RWPE1 (cell line): ENCODE data around the gene OTOP3.

Source experiments
- CTCF ChIA-PET: fragments of 350-600 bp; sonication (Branson Sonifier 250); formaldehyde crosslinking; extraction: SDS; loops from one replicate; lab custom pipeline; 2021; lab: Yijun Ruan, JAX
- POLR2A ChIA-PET: fragments of 400-600 bp; formaldehyde crosslinking; extraction: SDS; loops from one replicate; lab custom pipeline; 2020; ENCODE audit warnings: antibody characterized with exemption; ENCODE audit not compliant: low non-redundant PET; lab: Yijun Ruan, JAX
- DNase-seq: peaks from one replicate; pipeline ENCODE4 v3.0.0; 2012; ENCODE audit warnings: low spot score
- H3K27ac ChIP-seq: fragments of 450-650 bp; 2 replicates; pipeline ENCODE4 v1.5.1; 2017
- CTCF ChIP-seq: fragments of 450-650 bp; conservative IDR thresholded peaks from 2 replicates; pipeline ENCODE4 v1.5.1; 2017; ENCODE audit warnings: low read depth, mild to moderate bottlenecking

Gene OTOP3

GRCh38 chr17:74921769-74922168 is 13.9 kb upstream of the OTOP3 start:
- ChIA-PET POLR2A (interaction anchor here (0.6 kb wide), 1 partner anchor 121 kb away, joined by 4 read pairs; no protein-coding TSS in a partner anchor), CTCF (interaction anchor here (1.5 to 7.8 kb wide), 2 partner anchors 36 to 90 kb away, joined by 3 to 113 read pairs; no protein-coding TSS in a partner anchor)
- no peak for TF ChIP-seq CTCF
- peak overlapping the region; percentile 76 for H3K27ac ChIP-seq
- no peak for DNase-seq

- peak overlapping the region; percentile 76 for H3K27ac ChIP-seq
- no peak for DNase-seq
- TF ChIP-seq CTCF, result no peak
- POLR2A ChIA-PET, result no interaction called here
- CTCF ChIA-PET, result interaction anchor here (1.8 to 7.8 kb wide), 2 partner anchors 29 to 36 kb away, joined by 5 to 113 read pairs; no protein-coding TSS in a partner anchor
Measured at GRCh38 chr17:74922172-74922571, 13.5 kb upstream of the OTOP3 start.

- peak within 1 kb of the TSS; percentile 76; the same call in 1 of the 2 replicates for H3K27ac ChIP-seq
- DNase-seq, result peak; percentile 65
- TF ChIP-seq CTCF, result no peak
- ChIA-PET CTCF (interaction anchor here (0.6 to 7.8 kb wide), 11 partner anchors 10 to 165 kb away, joined by 3 to 113 read pairs (median 3); partner anchors contain the start of genes MRPL58 and OTOP3), POLR2A (no interaction called here)
Measured at GRCh38 chr17:74922694-74923537, 12.8 kb upstream of the OTOP3 start, which contains the start of gene USH1G. Gene USH1G (minus strand): TSS chr17:74923255. CDS start chr17:74923073, 182 bp downstream.

- H3K27ac ChIP-seq, result no peak overlapping the region
- CTCF ChIA-PET, result interaction anchor here (0.6 to 7.8 kb wide), 17 partner anchors 9 to 110 kb away, joined by 3 to 113 read pairs (median 3); partner anchors contain the start of genes MRPL58 and OTOP3
- DNase-seq, result peak; percentile 73
- POLR2A ChIA-PET, result no interaction called here
- peak; percentile 96 for TF ChIP-seq CTCF
Measured at GRCh38 chr17:74923538-74924249, 12.0 kb upstream of the OTOP3 start.

- no peak within 1 kb of the TSS for H3K27ac ChIP-seq
- no peak for TF ChIP-seq CTCF
- CTCF ChIA-PET, result interaction anchor here (0.5 to 7.8 kb wide), 16 partner anchors 9 to 94 kb away, joined by 3 to 113 read pairs (median 3); partner anchors contain the start of genes MRPL58 and OTOP3
- no peak for DNase-seq
- POLR2A ChIA-PET, result no interaction called here
Measured at GRCh38 chr17:74924250-74924948, 11.3 kb upstream of the OTOP3 start, which contains the start of gene OTOP2. Gene OTOP2 (plus strand): TSS chr17:74924273. CDS start chr17:74924633, 360 bp downstream.
